Neutrophil (primary cell): ENCODE results near the gene NUDT1.

Source experiments
- H3K27ac ChIP-seq: fragments of 200-600 bp; sonication (generic); 2 replicates; pipeline ENCODE4 v1.5.1; 2016; ENCODE audit warnings: mild to moderate bottlenecking, moderate library complexity
- H3K27me3 ChIP-seq: fragments of 200-600 bp; sonication (generic); 2 replicates; pipeline ENCODE4 v1.6.0; 2016; ENCODE audit warnings: mild to moderate bottlenecking
- H3K36me3 ChIP-seq: fragments of 200-600 bp; sonication (generic); 2 replicates; pipeline ENCODE4 v1.5.1; 2017
- H3K4me1 ChIP-seq, 2 experiments: fragments of 200-600 bp in 1 of 2; sonication (generic) in 1 of 2; 1 replicate in 1 of 2; 2 replicates in 1 of 2; pipeline versions ENCODE4 v1.5.1 to v1.6.1; 2013 to 2016; ENCODE audit warnings: low read depth in 1 of 2, low read length in 1 of 2, mild to moderate bottlenecking in 1 of 2, moderate library complexity in 1 of 2; ENCODE audit not compliant: control insufficient read depth in 1 of 2, insufficient read depth in 1 of 2
- H3K4me3 ChIP-seq, 2 experiments: fragments of 200-600 bp in 1 of 2; sonication (generic) in 1 of 2; 1 replicate in 1 of 2; 2 replicates in 1 of 2; pipeline ENCODE4 v1.5.1; 2013 to 2016; ENCODE audit warnings: low read depth in 1 of 2, low read length in 1 of 2, mild to moderate bottlenecking in 1 of 2, moderate library complexity in 1 of 2
- H3K9me3 ChIP-seq: fragments of 200-600 bp; sonication (generic); 2 replicates; pipeline ENCODE4 v1.5.1; 2016
- TF ChIP-seq, protein P1 (sequence below): fragments of 200-600 bp; sonication (generic); IDR thresholded peaks from 2 replicates; pipeline ENCODE4 v1.5.1; 2016; ENCODE audit warnings: antibody characterized with exemption

Gene NUDT1

DNA sequence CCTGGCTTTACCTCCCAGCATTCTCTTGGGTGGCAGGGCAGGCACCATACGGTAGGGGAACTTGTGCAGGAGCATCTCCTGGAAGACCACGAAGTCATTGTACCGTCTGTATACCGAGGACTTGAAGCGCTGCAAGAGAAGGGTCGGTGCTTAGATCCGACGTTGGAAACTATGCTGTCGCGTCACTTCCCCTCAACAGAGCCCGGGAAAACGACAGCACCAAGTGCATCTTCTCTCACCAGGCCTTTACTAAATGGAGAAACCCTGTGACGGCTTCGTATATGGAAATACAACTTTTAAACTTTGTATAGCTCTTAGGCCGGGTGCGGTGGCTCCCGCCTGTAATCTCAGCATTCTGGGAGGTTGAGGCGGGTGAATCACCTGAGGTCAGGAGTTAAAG is 33.1 kb downstream of the NUDT1 start:
- Histone ChIP-seq H3K4me3 (no peak overlapping the region), H3K27me3 (no peaks in the 10 kb centered on the region), H3K9me3 (no peaks in the 10 kb centered on the region), H3K27ac (no peak overlapping the region), H3K4me1 (no peaks in the 10 kb centered on the region), H3K36me3 (peaks cover 16% of the 10 kb centered on the region)
- TF ChIP-seq, protein P1, sequence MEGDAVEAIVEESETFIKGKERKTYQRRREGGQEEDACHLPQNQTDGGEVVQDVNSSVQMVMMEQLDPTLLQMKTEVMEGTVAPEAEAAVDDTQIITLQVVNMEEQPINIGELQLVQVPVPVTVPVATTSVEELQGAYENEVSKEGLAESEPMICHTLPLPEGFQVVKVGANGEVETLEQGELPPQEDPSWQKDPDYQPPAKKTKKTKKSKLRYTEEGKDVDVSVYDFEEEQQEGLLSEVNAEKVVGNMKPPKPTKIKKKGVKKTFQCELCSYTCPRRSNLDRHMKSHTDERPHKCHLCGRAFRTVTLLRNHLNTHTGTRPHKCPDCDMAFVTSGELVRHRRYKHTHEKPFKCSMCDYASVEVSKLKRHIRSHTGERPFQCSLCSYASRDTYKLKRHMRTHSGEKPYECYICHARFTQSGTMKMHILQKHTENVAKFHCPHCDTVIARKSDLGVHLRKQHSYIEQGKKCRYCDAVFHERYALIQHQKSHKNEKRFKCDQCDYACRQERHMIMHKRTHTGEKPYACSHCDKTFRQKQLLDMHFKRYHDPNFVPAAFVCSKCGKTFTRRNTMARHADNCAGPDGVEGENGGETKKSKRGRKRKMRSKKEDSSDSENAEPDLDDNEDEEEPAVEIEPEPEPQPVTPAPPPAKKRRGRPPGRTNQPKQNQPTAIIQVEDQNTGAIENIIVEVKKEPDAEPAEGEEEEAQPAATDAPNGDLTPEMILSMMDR = no peak

DNA sequence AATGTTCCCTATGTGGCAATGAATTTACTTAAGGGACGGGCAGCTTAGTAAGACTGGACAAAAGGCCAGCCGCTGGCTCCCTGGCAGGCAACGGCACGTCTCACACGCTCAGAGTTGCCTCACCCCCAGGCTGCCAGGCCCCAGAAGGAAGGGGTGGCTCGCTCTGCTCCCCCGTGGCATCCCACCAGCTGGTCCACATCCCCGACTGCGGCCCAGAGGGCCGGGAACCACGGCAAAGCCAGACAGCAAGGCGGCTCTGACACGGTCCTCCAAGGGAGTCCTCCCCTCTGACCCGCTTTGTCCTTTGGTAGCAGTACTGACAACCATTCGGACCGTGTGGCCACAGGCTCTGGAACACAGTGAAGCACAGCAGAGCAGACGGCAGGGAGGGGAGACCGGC is 34.1 kb downstream of the NUDT1 start:
- H3K4me1 ChIP-seq = no peaks in the 10 kb centered on the region

DNA sequence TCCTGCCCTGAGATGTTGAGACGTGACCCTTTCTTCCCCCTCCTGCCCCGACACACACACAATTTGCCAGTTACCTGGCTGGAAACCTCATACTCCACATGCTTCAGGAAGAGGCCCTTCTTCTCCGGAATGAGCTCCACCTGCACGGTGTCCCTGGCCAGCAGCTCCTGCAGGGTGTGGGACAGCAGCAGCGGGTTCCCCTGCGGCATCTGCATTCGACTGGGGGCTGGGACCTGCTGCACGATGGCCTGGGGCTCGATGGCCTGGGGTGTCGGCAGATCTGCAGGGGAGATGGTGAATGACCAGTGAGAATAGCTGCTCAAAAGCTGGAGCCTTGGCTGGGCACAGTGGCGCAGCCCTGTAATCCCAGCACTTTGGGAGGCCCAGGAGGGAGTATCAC is 36.0 kb downstream of the NUDT1 start:
- no peak overlapping the region for H3K4me3 ChIP-seq

More for the DNA sequence above, 34.1 kb downstream of the NUDT1 start:
- Histone ChIP-seq H3K27ac (no peak overlapping the region), H3K4me3 (no peak overlapping the region), H3K27me3 (no peaks in the 10 kb centered on the region), H3K36me3 (peaks cover 15% of the 10 kb centered on the region), H3K9me3 (no peaks in the 10 kb centered on the region)
- TF ChIP-seq, protein P1 = no peak

DNA sequence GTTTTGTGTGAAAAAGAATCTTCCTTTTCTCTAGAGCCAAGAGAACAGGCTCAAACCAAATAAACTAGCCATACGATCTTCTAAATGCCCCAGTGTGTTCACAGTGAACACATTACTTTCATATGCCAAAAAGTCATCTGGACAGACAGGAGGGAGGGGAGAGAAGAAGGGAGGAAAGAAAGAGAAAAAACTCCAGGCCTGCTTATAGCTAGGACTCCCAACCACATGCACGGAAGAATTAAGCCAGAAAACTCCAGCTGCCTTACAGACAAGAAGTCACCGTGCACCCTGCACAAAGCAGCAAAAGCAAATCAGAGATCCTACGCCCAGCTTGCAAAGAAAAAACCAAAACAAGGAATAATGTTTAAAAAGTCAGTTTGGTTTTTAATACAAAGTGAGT is 37.9 kb downstream of the NUDT1 start:
- Histone ChIP-seq H3K27me3 (no peaks in the 10 kb centered on the region), H3K9me3 (no peaks in the 10 kb centered on the region), H3K36me3 (peaks cover under 1% of the 10 kb centered on the region), H3K4me3 (no peak overlapping the region), H3K27ac (no peak overlapping the region), H3K4me1 (no peaks in the 10 kb centered on the region)
- TF ChIP-seq, protein P1 = no peak

More for the DNA sequence above, 36.0 kb downstream of the NUDT1 start:
- H3K4me1 ChIP-seq = no peaks in the 10 kb centered on the region
- no peaks in the 10 kb centered on the region for H3K27me3 ChIP-seq
- H3K36me3 ChIP-seq = peaks cover 11% of the 10 kb centered on the region
- no peak overlapping the region for H3K27ac ChIP-seq
- H3K9me3 ChIP-seq = no peaks in the 10 kb centered on the region
- TF ChIP-seq, protein P1 = no peak

DNA sequence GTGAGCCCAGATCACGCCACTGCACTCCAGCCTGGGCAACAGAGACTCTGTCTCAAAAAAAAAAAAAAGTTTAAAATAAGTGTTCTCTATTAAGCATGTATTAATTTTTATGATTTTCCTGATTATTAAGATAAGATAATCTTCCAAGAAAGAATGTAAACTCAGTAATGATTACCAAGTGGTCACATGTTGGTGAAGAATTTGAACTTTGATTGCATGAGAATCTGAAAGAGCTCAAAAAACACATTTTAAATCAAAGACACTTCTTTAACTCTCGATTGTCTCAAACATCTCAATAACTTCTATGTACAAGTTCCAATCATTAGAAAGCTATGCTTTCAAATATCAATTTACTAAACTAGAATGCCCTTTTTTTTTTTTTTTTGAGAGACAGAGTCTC is 38.4 kb downstream of the NUDT1 start:
- no peaks in the 10 kb centered on the region for H3K4me1 ChIP-seq
- H3K27me3 ChIP-seq = no peaks in the 10 kb centered on the region
- no peak overlapping the region for H3K27ac ChIP-seq
- TF ChIP-seq, protein P1 = no peak
- no peak overlapping the region for H3K4me3 ChIP-seq
- no peaks in the 10 kb centered on the region for H3K9me3 ChIP-seq
- H3K36me3 ChIP-seq = no peaks in the 10 kb centered on the region

DNA sequence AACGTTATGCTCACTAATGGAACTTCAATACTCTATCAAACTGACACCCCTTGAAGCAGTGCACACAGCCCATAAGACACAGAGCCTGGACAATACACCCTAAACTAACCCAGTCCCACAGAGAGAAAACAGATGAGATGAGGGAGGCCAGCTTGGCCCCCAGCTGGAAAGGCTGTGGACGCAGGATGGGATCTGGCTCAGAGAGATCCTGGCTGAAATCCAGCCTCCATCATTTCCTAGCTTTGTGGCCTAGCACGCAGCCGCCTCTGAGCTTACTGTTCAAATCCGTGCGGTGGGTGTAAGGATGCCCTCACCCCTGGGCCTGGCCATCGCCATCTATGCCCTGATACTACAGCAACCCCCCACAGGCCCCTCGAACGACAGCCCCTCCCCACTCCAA is 39.5 kb downstream of the NUDT1 start:
- H3K4me3 ChIP-seq = no peak overlapping the region
- no peak overlapping the region for H3K27ac ChIP-seq
- no peaks in the 10 kb centered on the region for H3K9me3 ChIP-seq
- H3K36me3 ChIP-seq = no peaks in the 10 kb centered on the region
- no peaks in the 10 kb centered on the region for H3K27me3 ChIP-seq
- TF ChIP-seq, protein P1 = no peak
- H3K4me1 ChIP-seq = no peaks in the 10 kb centered on the region
